ENCODE data around the gene RACGAP1.

GRCh38 chr12:49939707-49940106 lies 85.6 kb downstream of the RACGAP1 start:
- TF ChIP-seq EZH2 (IDR thresholded peaks at IDR 0.05; ENCODE audit: insufficient read depth, poor library complexity, severe bottlenecking) = no peak
- TF ChIP-seq EZH2phosphoT487 (IDR thresholded peaks at IDR 0.05; ENCODE audit: insufficient read depth, low read depth) = no peak

All from GM23248 (cell line).